ENCODE measurements around the gene EPC2. TPM values are rescaled to one million over a fixed set of nuclear protein-coding genes. Genes with fewer than 3 reads are reported as not detected.

Gene EPC2
- total RNA-seq, 2 experiments from 2014 or later, result 32.0 to 38.1 TPM

GRCh38 chr2:148814143-148814859, 169.8 kb downstream of the EPC2 start:
- Mint-ChIP-seq H3K9me3 (no peaks in the 10 kb centered on the region), H3K4me1 (peaks cover 7% of the 10 kb centered on the region), H3K4me3 (no peak overlapping the region), H3K27ac (no peak overlapping the region), H3K36me3 (ENCODE audit: low read depth) (no peaks in the 10 kb centered on the region), H3K27me3 (peaks cover 14% of the 10 kb centered on the region)
- ChIA-PET POLR2A (no interaction called here), CTCF (interaction anchor here (0.8 kb wide), 1 partner anchor 25 kb away, joined by 3 read pairs; no protein-coding TSS in a partner anchor)
- no peak for DNase-seq

- CTCF ChIA-PET, result interaction anchor here (0.8 kb wide), 1 partner anchor 26 kb away, joined by 3 read pairs; no protein-coding TSS in a partner anchor
- no peaks in the 10 kb centered on the region for H3K36me3 Mint-ChIP-seq (ENCODE audit: low read depth)
- POLR2A ChIA-PET, result no interaction called here
- no peaks in the 10 kb centered on the region for H3K9me3 Mint-ChIP-seq
- H3K27ac Mint-ChIP-seq, result no peak overlapping the region
- H3K4me3 Mint-ChIP-seq, result no peak overlapping the region
- H3K27me3 Mint-ChIP-seq, result peaks cover 14% of the 10 kb centered on the region
- peaks cover 7% of the 10 kb centered on the region for H3K4me1 Mint-ChIP-seq
- no peak for DNase-seq
These were observed 170.4 kb downstream of the EPC2 start for GRCh38 chr2:148814860-148815419.

- H3K36me3 Mint-ChIP-seq (ENCODE audit: low read depth), result no peaks in the 10 kb centered on the region
- peaks cover 7% of the 10 kb centered on the region for H3K4me1 Mint-ChIP-seq
- POLR2A ChIA-PET, result no interaction called here
- CTCF ChIA-PET, result interaction anchor here (1.3 kb wide), 1 partner anchor 10 kb away, joined by 4 read pairs; no protein-coding TSS in a partner anchor
- H3K4me3 Mint-ChIP-seq, result no peak overlapping the region
- DNase-seq, result no peak
- H3K27me3 Mint-ChIP-seq, result peaks cover 19% of the 10 kb centered on the region
- no peaks in the 10 kb centered on the region for H3K9me3 Mint-ChIP-seq
- H3K27ac Mint-ChIP-seq, result no peak overlapping the region
These were observed 171.6 kb downstream of the EPC2 start for GRCh38 chr2:148816176-148816575.

DNA sequence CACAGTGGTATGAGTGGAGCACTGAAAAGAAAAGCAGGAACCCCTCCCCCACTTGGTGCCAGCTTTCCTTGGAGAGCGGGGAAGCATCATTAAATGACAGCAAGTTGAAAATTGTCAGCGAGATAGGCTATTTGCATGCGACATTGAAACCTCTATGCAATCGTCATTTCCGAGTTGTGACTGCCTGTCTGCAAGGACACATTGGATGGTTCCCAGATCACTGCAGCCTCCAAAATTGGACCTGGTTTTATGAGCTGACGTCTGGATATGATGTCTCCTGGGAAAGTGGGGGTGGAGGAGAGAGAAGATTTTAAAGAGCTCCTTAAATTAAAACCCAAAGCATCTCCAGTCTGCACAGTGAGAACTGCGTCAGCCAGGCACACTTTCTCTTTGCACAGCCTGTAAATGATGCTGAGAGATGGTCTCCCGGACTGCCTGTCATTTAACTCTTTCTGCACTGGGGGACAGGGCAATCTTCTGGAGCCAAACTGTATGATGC, 172.7 kb downstream of the EPC2 start:
- no peaks in the 10 kb centered on the region for H3K36me3 Mint-ChIP-seq (ENCODE audit: low read depth)
- no peaks in the 10 kb centered on the region for H3K9me3 Mint-ChIP-seq
- peaks cover 19% of the 10 kb centered on the region for H3K27me3 Mint-ChIP-seq
- peaks cover 7% of the 10 kb centered on the region for H3K4me1 Mint-ChIP-seq
- no peak for DNase-seq
- no peak overlapping the region for H3K27ac Mint-ChIP-seq
- CTCF ChIA-PET, result interaction anchor here (1.3 kb wide), 1 partner anchor 9 kb away, joined by 4 read pairs; no protein-coding TSS in a partner anchor
- POLR2A ChIA-PET, result no interaction called here
- peak overlapping the region; percentile 45 for H3K4me3 Mint-ChIP-seq

GRCh38 chr2:148819019-148819585, 174.6 kb downstream of the EPC2 start:
- Mint-ChIP-seq H3K36me3 (ENCODE audit: low read depth) (no peaks in the 10 kb centered on the region), H3K4me3 (no peak overlapping the region), H3K27ac (no peak overlapping the region), H3K4me1 (peaks cover 7% of the 10 kb centered on the region), H3K27me3 (peaks cover 19% of the 10 kb centered on the region), H3K9me3 (no peaks in the 10 kb centered on the region)
- no peak for DNase-seq
- POLR2A ChIA-PET, result no interaction called here
- CTCF ChIA-PET, result no interaction called here

- Mint-ChIP-seq H3K4me3 (no peak overlapping the region), H3K27me3 (peaks cover 7% of the 10 kb centered on the region), H3K27ac (no peak overlapping the region), H3K9me3 (no peaks in the 10 kb centered on the region), H3K4me1 (no peaks in the 10 kb centered on the region), H3K36me3 (ENCODE audit: low read depth) (no peaks in the 10 kb centered on the region)
- DNase-seq, result no peak
- ChIA-PET POLR2A (no interaction called here), CTCF (interaction anchor here (0.7 kb wide), 1 partner anchor 16 kb away, joined by 3 read pairs; no protein-coding TSS in a partner anchor)
These were observed 179.6 kb downstream of the EPC2 start for GRCh38 chr2:148824190-148824589.

GRCh38 chr2:148826791-148827190, 182.2 kb downstream of the EPC2 start:
- H3K4me3 Mint-ChIP-seq, result no peak overlapping the region
- CTCF ChIA-PET, result no interaction called here
- no peaks in the 10 kb centered on the region for H3K36me3 Mint-ChIP-seq (ENCODE audit: low read depth)
- POLR2A ChIA-PET, result no interaction called here
- no peaks in the 10 kb centered on the region for H3K4me1 Mint-ChIP-seq
- DNase-seq, result no peak
- no peaks in the 10 kb centered on the region for H3K27me3 Mint-ChIP-seq
- H3K9me3 Mint-ChIP-seq, result no peaks in the 10 kb centered on the region
- H3K27ac Mint-ChIP-seq, result no peak overlapping the region

GRCh38 chr2:148828941-148829340, 184.4 kb downstream of the EPC2 start:
- Mint-ChIP-seq H3K9me3 (no peaks in the 10 kb centered on the region), H3K27me3 (peaks cover 2% of the 10 kb centered on the region), H3K4me1 (no peaks in the 10 kb centered on the region), H3K4me3 (no peak overlapping the region), H3K27ac (no peak overlapping the region), H3K36me3 (ENCODE audit: low read depth) (no peaks in the 10 kb centered on the region)
- ChIA-PET CTCF (no interaction called here), POLR2A (no interaction called here)
- DNase-seq, result no peak

- Mint-ChIP-seq H3K27me3 (peaks cover 2% of the 10 kb centered on the region), H3K4me1 (no peaks in the 10 kb centered on the region), H3K27ac (no peak overlapping the region), H3K4me3 (no peak overlapping the region), H3K36me3 (ENCODE audit: low read depth) (no peaks in the 10 kb centered on the region), H3K9me3 (no peaks in the 10 kb centered on the region)
- ChIA-PET POLR2A (no interaction called here), CTCF (no interaction called here)
- no peak for DNase-seq
These were observed 185.1 kb downstream of the EPC2 start for GRCh38 chr2:148829618-148830017.

- no peaks in the 10 kb centered on the region for H3K4me1 Mint-ChIP-seq
- no peak overlapping the region for H3K27ac Mint-ChIP-seq
- H3K36me3 Mint-ChIP-seq (ENCODE audit: low read depth), result no peaks in the 10 kb centered on the region
- no peak overlapping the region for H3K4me3 Mint-ChIP-seq
- ChIA-PET POLR2A (no interaction called here), CTCF (no interaction called here)
- peaks cover 4% of the 10 kb centered on the region for H3K27me3 Mint-ChIP-seq
- H3K9me3 Mint-ChIP-seq, result no peaks in the 10 kb centered on the region
- DNase-seq, result no peak
These were observed 188.1 kb downstream of the EPC2 start for GRCh38 chr2:148832637-148833036.

Other genes with a start within 250 kb of the EPC2 start
- gene KIF5C, start 230.5 kb downstream of the EPC2 start, total RNA-seq, result 1 to 10 TPM; 6.0 to 6.1 TPM